Bone marrow (tissue), 2 donors: Measurements from ENCODE around the gene BANF2.

ENCODE experiments used
- DNase-seq, 2 donors: peaks; one replicate each; lab custom pipeline; 2025; lab: John Stamatoyannopoulos, UW

The BANF2 gene

GRCh38 chr20:17735959-17736621 lies 36.3 kb downstream of the BANF2 start:
- DNase-seq: no peak

DNA sequence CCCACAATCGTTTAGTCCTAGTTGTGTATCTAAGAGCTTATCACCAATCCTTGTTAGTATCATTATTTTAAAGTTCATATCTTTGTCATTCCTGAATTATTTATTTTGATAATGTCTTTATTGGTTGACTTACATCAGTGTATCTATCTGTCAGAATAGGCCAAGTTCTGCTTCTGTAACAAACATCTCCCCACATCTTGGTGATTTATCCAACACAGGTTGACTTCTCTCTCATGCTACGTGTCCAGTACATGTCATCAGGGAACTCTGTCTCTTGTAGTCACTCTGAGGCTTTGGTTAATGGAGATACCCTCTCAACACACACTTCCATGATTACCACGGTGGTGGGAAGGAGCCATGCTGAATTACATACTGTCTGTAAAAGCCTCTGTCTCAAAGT lies 38.4 kb downstream of the BANF2 start:
- DNase-seq: no peak

- DNase-seq: no peak
Measured at GRCh38 chr20:17741220-17741619, 41.5 kb downstream of the BANF2 start.

DNA sequence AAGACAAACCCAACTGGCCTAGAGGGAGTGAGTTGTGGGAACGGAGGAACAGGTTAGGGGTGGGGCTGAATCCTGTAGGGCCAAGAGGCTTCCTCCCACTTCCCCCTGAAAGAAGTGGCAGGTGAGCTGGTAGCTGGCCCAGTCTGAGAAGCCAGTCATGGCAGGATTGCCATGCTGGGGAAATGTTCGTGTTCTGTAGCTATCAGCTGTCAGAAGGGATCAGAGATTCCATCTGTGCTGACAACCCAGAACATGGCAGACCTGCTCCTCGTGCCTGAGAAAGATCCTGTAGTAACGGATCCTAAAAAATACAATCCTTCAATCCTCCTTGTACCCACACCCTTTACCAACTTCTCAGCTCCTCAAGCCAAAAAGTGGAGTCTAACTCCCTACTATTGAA lies 43.0 kb downstream of the BANF2 start:
- DNase-seq: no peak

GRCh38 chr20:17743677-17744076 lies 43.9 kb downstream of the BANF2 start:
- no peak for DNase-seq

GRCh38 chr20:17747431-17747846 lies 47.7 kb downstream of the BANF2 start:
- no peak for DNase-seq

DNA sequence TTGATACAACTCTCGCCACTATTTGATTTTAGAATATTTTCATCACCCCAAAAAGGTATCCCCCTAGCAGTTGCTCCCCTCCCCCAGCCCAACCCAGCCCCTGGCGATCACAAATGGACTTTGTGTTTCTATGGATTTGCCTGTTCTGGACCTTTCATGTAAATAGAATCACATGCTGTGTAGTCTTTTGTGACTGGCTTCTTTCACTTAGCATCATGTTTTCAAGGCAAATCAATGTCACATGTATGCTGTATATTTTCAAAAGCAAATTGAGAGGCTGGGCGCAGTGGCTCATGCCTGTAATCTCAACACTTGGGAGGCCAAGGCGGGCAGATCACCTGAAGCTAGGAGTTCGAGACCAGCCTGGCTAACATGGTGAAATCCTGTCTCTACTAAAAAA lies 48.5 kb downstream of the BANF2 start:
- DNase-seq: no peak

DNA sequence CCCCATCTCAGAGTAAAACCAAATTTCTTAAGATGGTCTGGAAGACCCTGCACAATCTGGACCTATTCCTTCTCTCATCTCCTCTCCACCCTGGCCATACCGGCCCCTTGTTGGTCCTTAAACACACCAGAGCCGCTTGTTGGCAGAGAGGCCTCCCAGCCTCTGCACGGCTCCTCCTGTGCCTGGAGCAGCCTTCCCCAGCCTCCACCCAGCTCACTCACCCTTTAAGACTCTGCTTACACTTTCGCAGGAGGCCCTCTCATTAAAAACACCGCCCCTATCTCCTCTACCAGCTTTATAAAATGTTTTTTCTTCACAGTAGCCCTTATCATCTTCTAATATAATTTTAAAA lies 49.8 kb downstream of the BANF2 start:
- no peak for DNase-seq

- no peak for DNase-seq
Measured at GRCh38 chr20:17749978-17750721, 50.4 kb downstream of the BANF2 start.

- no peak for DNase-seq
Measured at GRCh38 chr20:17750722-17751045, 50.9 kb downstream of the BANF2 start.

DNA sequence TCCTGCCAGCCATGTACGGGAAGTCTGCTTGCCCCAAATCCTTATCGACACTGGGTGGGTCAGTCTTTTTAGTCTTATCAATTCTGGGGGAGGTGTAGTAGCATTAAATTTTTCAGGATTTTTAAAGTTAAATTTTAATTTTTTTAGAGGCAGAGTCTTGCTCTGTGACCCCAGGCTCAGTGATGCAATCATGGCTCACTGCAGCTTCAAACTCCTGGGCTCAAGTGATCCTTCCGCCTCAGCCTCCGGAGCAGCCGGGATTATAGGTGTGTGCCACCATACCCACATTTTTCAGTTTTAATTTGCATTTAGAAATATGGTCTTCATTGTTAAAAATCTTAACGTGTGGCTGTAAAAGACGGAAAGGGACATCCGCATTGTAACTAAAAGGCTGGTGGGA lies 51.9 kb downstream of the BANF2 start:
- no peak for DNase-seq

DNA sequence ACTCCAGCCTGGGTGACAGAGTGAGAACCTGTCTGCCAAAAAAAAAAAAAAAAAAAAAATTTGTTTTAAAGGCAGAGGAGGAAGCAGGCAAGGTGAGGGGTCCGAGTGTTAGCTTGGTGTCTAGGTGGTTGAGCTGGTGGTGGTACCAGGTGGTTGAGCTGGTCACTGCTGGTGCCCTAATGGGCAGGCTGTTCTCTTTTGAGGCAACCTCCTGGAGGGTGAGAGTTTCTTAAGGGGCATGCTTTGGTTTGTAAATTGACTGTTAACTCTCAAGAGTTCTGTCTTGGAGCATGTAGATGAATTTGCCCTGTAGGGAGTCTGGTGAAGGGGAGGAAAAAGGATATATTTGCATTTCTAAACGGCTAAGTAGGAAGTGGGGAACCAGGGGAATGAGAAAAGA lies 52.7 kb downstream of the BANF2 start:
- no peak for DNase-seq

DNA sequence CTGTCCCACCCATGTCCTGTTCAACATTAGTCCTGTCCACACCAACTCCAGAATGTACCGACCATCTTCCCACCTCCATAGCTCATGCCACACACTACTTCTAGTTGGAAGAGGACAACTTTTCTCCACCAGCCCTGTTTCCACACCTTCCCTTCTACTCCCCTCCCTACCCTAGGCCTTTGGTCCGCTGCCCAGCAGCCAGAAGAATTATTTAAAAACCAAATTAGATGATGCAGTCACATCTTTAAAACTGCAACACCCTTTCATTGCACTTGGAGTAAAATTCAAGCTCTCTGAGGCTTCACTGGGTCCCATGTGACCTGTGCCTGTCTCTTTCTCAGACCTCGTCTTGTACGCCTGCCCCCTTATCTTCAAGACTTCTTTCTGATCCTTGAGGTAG lies 53.8 kb downstream of the BANF2 start:
- no peak for DNase-seq

GRCh38 chr20:17756529-17756928 lies 56.8 kb downstream of the BANF2 start:
- no peak for DNase-seq

GRCh38 chr20:17757496-17757895 lies 57.7 kb downstream of the BANF2 start:
- no peak for DNase-seq

GRCh38 chr20:17758010-17758409 lies 58.2 kb downstream of the BANF2 start:
- no peak for DNase-seq

- no peak for DNase-seq
Measured at GRCh38 chr20:17758512-17758911, 58.7 kb downstream of the BANF2 start.

GRCh38 chr20:17759449-17759848 lies 59.7 kb downstream of the BANF2 start:
- DNase-seq: no peak

DNA sequence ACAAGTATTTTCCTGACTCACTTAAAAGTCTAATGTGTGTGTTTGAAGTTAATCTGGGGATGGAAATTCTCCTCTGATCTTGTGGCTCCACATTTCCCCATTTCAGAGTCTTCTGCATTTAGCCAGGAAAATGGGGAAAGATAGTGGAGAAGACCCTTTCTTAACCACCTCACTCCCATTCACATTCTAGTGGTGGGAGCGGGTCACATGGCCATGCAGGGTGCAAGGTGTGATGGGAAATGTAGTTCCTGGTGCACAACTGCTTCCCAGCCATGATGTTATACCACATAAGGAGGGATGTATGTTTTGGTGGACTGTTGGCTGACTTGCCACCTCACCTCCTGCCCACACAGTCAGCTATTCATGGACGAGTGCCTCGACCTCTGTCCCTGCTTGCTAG lies 61.8 kb downstream of the BANF2 start:
- DNase-seq: no peak

GRCh38 chr20:17762243-17762872 lies 62.6 kb downstream of the BANF2 start:
- DNase-seq: no peak

DNA sequence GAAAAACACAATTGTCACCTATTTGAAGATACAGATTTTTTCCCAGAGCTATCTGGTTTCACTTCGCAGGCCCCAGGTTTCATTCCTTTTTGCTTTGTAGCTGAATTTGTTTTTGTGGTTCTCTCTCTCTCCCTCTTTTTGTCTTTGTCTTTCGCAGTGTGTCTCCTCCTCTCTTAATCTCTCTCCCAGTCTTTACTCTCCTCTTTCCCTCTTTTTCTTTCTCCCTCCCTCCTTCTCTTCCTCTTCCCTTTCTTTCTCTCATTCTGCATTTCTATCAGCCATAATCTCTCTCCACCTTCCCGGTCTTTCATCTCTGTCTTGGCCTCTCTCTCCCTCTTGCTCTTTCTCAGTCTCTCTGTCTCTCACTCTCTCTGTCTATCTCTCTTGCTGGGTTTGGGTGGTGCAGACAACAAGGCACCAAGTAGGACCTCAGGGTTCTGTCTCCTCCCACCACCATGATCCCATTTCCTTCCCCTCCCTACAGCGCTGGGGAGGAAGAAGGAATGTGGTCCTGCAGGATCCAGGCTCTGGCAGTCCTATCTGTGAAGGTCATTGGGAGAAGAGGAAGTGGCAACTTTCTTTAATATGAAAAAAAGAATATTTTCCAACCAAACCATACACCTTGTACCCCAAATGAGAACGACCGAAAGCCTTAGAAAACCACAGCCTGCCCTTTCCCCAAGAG lies 63.2 kb downstream of the BANF2 start:
- no peak for DNase-seq

DNA sequence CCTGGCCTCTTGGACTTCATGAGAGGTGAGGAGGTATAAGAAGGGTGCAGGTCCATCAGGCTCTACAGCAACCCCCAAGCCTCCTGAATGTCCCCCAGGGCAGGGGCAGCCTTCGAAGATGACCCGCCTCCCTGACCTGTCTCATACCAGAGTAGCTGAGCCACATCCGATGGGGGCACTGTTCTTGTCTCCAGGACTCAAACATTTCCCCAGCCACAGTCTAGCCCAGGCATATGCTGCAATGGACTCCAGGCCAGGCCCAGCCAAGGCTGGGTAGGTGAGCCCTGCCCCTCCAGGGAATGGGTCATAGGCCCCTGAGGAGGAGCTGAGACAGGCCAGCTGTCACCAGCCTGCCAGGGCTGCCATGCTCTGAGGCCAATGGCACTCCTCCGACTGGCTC lies 65.3 kb downstream of the BANF2 start:
- no peak for DNase-seq

GRCh38 chr20:17765584-17765983 lies 65.8 kb downstream of the BANF2 start:
- no peak for DNase-seq
